ENCODE measurements around the gene TSLP. TPM values are rescaled to one million over a fixed set of nuclear protein-coding genes. Genes with fewer than 3 reads are reported as not detected.

TSLP gene
- total and polyA plus RNA-seq, 2 donors (not counting 3 experiments of a cell fraction or from before 2014, with no cell fraction given): not detected

DNA sequence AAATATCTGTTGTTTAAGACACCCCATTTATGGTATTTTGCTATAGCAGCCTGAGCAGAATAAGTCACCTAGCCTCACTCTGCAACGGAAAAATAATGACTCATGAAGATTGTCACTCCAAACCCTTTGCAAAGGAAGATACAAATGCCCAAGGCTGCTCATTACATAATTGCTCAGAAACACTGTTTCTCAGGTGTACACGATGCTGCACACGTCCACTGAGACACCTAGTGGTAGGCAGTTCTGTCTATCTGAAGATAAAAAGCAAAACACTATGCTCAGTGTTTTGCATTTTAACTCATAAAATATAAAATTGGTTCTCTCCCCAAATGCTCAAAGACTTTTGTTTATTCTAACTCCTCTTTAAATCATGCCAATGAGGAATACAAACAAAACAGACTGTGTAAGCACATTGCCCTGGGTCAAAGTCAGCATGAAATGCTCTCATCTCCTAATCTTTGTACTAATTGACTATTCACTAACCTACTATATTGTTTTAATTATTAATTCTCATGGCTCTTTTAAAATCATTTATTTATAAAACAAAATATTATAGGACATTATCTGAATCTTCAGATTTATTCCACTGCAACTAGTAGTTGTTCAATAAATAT lies 7.7 kb upstream of the TSLP start:
- no peak overlapping the region for H3K9ac ChIP-seq (replicated peaks; ENCODE audit: extremely low read depth, insufficient read depth, low read length)
- H3K9me1 ChIP-seq (replicated peaks; ENCODE audit: control insufficient read depth, extremely low read depth, insufficient read depth, low read length): no peaks in the 10 kb centered on the region
- no peak for DNase-seq (ENCODE audit: low read depth, low spot score)
- TF ChIP-seq, protein P1, sequence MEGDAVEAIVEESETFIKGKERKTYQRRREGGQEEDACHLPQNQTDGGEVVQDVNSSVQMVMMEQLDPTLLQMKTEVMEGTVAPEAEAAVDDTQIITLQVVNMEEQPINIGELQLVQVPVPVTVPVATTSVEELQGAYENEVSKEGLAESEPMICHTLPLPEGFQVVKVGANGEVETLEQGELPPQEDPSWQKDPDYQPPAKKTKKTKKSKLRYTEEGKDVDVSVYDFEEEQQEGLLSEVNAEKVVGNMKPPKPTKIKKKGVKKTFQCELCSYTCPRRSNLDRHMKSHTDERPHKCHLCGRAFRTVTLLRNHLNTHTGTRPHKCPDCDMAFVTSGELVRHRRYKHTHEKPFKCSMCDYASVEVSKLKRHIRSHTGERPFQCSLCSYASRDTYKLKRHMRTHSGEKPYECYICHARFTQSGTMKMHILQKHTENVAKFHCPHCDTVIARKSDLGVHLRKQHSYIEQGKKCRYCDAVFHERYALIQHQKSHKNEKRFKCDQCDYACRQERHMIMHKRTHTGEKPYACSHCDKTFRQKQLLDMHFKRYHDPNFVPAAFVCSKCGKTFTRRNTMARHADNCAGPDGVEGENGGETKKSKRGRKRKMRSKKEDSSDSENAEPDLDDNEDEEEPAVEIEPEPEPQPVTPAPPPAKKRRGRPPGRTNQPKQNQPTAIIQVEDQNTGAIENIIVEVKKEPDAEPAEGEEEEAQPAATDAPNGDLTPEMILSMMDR (IDR thresholded peaks at IDR 0.05; ENCODE audit: extremely low read depth in 1 of 2, insufficient read depth in 1 of 2, low read depth in 1 of 2, low read length in 2 of 2): peak in 1 of 2 donors; percentile 9
- TF ChIP-seq GATA2 (IDR thresholded peaks at IDR 0.05; ENCODE audit: insufficient read depth, insufficient read length, low read depth, low read length) (no peak), JUN (IDR thresholded peaks at IDR 0.05; ENCODE audit: borderline replicate concordance, insufficient read depth, insufficient read length, low read depth) (no peak), FOS (IDR thresholded peaks at IDR 0.05; ENCODE audit: borderline replicate concordance, insufficient read depth, low read length) (no peak), POLR2AphosphoS5 (IDR thresholded peaks at IDR 0.05; ENCODE audit: insufficient read depth, low read depth, low read length) (no peak), EZH2 (IDR thresholded peaks at IDR 0.05; ENCODE audit: borderline replicate concordance, low read depth, low read length, severe bottlenecking) (no peak), POLR2A (IDR thresholded peaks at IDR 0.05; ENCODE audit: low read depth, low read length) (no peak)
- no peaks in the 10 kb centered on the region for H4K20me1 ChIP-seq (replicated peaks; ENCODE audit: control insufficient read depth, extremely low read depth, insufficient read depth, low read length)
- intact Hi-C loops (cut with micrococcal nuclease): no loop called here
- H3K27ac ChIP-seq (ENCODE audit: insufficient read depth, low read depth, low read length): no peak overlapping the region
- no peak for FAIRE-seq
- dilution Hi-C loops (cut with MboI; ENCODE audit: extremely low pct_ligation_motif_present, low sequenced_read_pairs): no loop called here
- CTCF ChIA-PET: no interaction called here
- H3K27me3 ChIP-seq (ENCODE audit: control insufficient read depth in 2 of 2, insufficient read depth in 2 of 2, low read length in 2 of 2): peaks cover 7 to 27% of the 10 kb centered on the region in 2 experiments
- H2AFZ ChIP-seq (ENCODE audit: low read depth, low read length): no peak overlapping the region
- H3K4me3 ChIP-seq (replicated peaks in 1 of 3; ENCODE audit: insufficient read depth in 1 of 3, low read depth in 1 of 3, low read length in 3 of 3): no peak overlapping the region
- no peaks in the 10 kb centered on the region for H3K4me1 ChIP-seq (ENCODE audit: control insufficient read depth, extremely low read depth, insufficient read depth, low read length)
- no peaks in the 10 kb centered on the region for H3K36me3 ChIP-seq (ENCODE audit: control insufficient read depth in 2 of 2, extremely low read depth in 1 of 2, insufficient read depth in 2 of 2, low read length in 2 of 2)
- POLR2A ChIA-PET: no interaction called here
- H3K9me3 ChIP-seq (replicated peaks; ENCODE audit: control insufficient read depth, insufficient read depth, low read length): no peaks in the 10 kb centered on the region
- no peak overlapping the region for H3K4me2 ChIP-seq (ENCODE audit: insufficient read depth, low read length)
- H3K79me2 ChIP-seq (ENCODE audit: control insufficient read depth, insufficient read depth, low read length): no peaks in the 10 kb centered on the region
- no TSS peak for BruUV-seq (replicated peaks)
